BE2C (cell line): Measurements from ENCODE around the gene ING3.

Experiments
- DNase-seq: peaks from one replicate; pipeline ENCODE4 v3.0.0-alpha.2; 2020
- H3K27me3 ChIP-seq: fragments of 250-450 bp; sonication (Bioruptor Pico); 2 replicates; pipeline ENCODE4 v1.5.1; 2020; ENCODE audit warnings: mild to moderate bottlenecking
- H3K36me3 ChIP-seq: fragments of 250-450 bp; sonication (Bioruptor Pico); 2 replicates; pipeline ENCODE4 v1.5.1; 2020; ENCODE audit warnings: mild to moderate bottlenecking
- H3K4me1 ChIP-seq: fragments of 250-450 bp; sonication (Bioruptor Pico); 2 replicates; pipeline ENCODE4 v1.5.1; 2020
- H3K4me3 ChIP-seq: 2 replicates; pipeline ENCODE4 v1.5.1; 2011; ENCODE audit warnings: low read depth, low read length
- H3K9me3 ChIP-seq: fragments of 250-450 bp; sonication (Bioruptor Pico); 2 replicates; pipeline ENCODE4 v1.5.1; 2020
- TF ChIP-seq, protein P1 (sequence below): IDR thresholded peaks from 2 replicates; pipeline ENCODE4 v1.5.1; 2012; ENCODE audit warnings: mild to moderate bottlenecking, low read depth, low read length

Gene ING3

DNA sequence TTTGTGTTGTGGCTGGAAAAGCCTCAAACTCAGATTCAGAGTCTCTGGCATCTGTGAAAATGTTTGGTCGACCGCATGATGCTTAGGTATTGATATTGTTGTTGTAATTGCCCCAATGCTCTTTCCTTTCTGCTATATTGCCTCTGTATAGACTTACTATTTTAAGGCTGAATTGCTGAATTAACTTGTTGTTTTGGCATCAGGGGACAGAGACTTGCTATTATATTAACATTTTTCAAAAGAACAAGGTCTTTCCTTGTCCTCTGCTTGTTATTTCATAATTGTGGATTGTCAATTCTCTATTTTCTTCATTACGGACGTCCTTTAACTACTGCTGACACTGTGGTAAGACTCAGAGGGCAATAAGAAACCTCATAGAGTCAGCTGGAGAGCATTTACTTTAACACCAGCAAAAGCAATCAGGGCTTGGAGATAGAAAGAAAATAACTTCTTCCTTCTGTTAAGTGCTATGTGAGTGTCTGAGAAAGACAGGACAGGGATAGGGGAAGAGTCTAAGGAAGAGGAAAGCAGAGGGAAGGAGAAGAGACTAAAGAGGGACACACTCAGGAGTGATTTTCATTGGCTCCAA lies 55.5 kb downstream of the ING3 start:
- Histone ChIP-seq H3K27me3 (peaks cover 17% of the 10 kb centered on the region), H3K4me3 (no peak overlapping the region), H3K9me3 (no peaks in the 10 kb centered on the region), H3K36me3 (no peaks in the 10 kb centered on the region), H3K4me1 (no peaks in the 10 kb centered on the region)
- DNase-seq: no peak
- TF ChIP-seq, protein P1, sequence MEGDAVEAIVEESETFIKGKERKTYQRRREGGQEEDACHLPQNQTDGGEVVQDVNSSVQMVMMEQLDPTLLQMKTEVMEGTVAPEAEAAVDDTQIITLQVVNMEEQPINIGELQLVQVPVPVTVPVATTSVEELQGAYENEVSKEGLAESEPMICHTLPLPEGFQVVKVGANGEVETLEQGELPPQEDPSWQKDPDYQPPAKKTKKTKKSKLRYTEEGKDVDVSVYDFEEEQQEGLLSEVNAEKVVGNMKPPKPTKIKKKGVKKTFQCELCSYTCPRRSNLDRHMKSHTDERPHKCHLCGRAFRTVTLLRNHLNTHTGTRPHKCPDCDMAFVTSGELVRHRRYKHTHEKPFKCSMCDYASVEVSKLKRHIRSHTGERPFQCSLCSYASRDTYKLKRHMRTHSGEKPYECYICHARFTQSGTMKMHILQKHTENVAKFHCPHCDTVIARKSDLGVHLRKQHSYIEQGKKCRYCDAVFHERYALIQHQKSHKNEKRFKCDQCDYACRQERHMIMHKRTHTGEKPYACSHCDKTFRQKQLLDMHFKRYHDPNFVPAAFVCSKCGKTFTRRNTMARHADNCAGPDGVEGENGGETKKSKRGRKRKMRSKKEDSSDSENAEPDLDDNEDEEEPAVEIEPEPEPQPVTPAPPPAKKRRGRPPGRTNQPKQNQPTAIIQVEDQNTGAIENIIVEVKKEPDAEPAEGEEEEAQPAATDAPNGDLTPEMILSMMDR: no peak

DNA sequence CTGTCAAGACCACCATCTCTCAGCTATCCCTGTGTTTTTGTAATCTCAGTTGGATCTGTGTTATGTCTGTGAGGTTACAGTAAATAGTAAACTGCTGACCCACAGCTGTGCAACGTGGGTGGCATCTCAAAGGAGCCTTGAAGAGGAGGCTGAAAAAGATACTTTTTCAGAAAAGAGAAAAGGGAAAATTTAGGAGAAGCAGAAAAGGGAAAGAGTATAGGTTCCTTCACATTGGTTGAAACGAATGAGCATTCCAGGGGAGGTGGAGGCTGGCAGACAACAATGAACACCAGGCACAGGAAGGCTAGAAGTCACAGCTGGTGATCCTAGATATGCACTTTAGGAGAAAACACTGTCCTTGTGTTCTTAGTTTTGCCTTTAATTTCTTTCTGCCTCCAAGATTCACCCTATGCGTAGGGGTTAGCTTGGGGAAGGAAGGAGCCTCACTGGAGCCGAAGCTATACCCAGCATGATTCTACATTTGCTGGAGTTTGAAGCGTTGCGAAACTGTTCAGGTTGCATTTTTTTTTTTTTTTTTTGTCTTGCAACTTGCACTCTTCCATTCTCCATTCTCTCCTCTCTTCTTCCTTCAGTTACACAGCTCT lies 56.2 kb downstream of the ING3 start:
- Histone ChIP-seq H3K4me1 (no peaks in the 10 kb centered on the region), H3K36me3 (no peaks in the 10 kb centered on the region), H3K27me3 (peaks cover 17% of the 10 kb centered on the region), H3K4me3 (no peak overlapping the region), H3K9me3 (no peaks in the 10 kb centered on the region)
- DNase-seq: no peak
- TF ChIP-seq, protein P1: no peak

DNA sequence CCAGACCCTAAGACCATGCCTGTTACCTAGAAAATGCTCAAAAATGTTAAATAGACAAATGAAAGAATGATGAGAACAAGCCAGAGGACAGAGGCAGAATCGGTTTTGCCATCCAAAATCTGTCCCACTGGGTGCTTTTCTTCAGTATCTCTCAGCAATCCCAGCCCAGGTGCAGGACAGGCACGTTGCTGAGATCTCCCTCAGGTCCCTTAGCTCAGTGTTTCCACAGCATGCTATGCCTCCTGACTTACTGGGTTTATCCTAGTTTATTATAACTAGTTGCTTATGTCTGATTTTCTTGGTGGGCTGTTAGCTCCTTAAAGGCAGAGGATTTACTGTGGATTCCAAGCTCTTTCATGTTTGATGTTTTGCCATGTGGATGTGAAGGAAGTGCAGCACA lies 58.2 kb downstream of the ING3 start:
- no peaks in the 10 kb centered on the region for H3K4me1 ChIP-seq
- TF ChIP-seq, protein P1: no peak
- peaks cover 4% of the 10 kb centered on the region for H3K27me3 ChIP-seq
- no peaks in the 10 kb centered on the region for H3K9me3 ChIP-seq
- no peaks in the 10 kb centered on the region for H3K36me3 ChIP-seq
- H3K4me3 ChIP-seq: no peak overlapping the region
- DNase-seq: no peak

DNA sequence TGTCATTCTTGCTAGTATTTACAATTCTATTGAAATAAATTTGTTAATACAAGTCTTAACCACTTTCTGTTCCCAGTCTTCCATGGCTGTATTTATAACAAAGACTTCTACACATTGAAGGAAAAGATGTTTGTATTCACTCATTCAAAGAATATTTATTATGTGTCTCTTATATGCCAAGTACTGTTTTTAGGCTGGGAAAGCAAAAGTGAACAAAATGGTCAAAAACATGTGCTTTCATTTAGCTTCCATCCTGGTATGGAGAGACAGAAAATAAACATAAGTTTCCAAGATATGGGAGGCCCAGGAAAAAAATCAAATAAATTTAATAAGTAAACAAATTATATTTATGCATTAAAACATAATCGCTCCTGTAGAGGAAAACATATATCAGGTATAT lies 60.8 kb downstream of the ING3 start:
- DNase-seq: no peak
- peaks cover 7% of the 10 kb centered on the region for H3K27me3 ChIP-seq
- H3K9me3 ChIP-seq: no peaks in the 10 kb centered on the region
- TF ChIP-seq, protein P1: no peak
- H3K4me1 ChIP-seq: no peaks in the 10 kb centered on the region
- no peaks in the 10 kb centered on the region for H3K36me3 ChIP-seq
- no peak overlapping the region for H3K4me3 ChIP-seq

DNA sequence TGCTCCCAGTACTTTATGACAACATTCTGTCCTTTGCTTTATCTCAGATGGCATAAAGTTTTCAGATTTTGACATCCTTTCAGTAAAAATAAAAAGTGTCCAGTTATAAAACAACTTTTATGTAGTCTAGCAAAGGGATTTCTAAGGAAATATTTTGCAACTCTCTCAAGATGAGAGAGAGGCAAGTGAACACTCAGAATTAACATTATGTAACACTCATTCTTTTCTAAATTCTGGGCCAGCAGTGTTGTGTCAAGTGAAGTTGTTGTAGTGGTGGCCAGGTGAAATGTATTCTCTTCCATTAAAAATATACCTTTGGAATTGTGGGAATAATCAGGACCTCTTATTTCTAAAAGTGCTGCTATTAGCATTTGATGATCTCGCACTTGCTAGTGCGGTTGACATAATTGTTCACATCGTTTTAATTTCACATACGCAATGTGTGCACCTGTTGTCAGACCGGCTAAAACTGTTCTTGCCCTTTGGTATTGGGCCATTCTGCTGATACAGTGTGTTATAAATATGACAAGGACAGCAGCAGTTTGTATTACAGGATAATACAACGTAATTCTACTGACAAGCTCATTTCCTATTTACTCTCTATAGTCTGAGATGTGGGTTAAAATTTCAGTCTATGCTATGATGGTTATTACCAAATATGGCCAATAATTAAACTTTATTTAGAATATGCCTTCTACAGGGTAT lies 61.7 kb downstream of the ING3 start:
- Histone ChIP-seq H3K9me3 (no peaks in the 10 kb centered on the region), H3K27me3 (peaks cover 7% of the 10 kb centered on the region), H3K4me1 (no peaks in the 10 kb centered on the region), H3K4me3 (no peak overlapping the region), H3K36me3 (no peaks in the 10 kb centered on the region)
- no peak for DNase-seq
- TF ChIP-seq, protein P1: no peak

DNA sequence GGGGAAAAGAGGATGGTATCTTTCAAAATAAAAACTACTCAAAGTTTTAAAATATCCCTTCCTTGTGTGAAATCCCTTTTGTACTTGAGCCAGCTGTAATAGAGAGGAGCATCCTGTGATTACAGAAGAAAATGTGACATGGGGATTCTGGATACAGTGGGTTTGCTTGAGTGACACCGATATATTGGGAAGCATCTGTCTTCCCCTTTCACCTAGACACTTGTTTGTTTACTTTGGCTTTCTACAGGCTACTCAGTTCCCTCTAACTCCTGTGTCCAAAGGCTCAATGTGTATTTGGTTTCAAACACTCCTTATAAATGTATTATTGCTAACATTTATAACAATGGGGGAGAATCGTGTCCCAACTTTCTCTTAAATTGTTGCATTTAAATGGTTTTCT lies 62.3 kb downstream of the ING3 start:
- H3K4me1 ChIP-seq: no peaks in the 10 kb centered on the region

More for the DNA sequence above, 62.3 kb downstream of the ING3 start:
- Histone ChIP-seq H3K4me3 (no peak overlapping the region), H3K27me3 (peaks cover 3% of the 10 kb centered on the region), H3K9me3 (no peaks in the 10 kb centered on the region), H3K36me3 (no peaks in the 10 kb centered on the region)
- TF ChIP-seq, protein P1: no peak
- DNase-seq: no peak
